ENCODE data around the gene VSIG4. TPM values are rescaled to one million over a fixed set of nuclear protein-coding genes. Genes with fewer than 3 reads are reported as not detected.
A peak's percentile ranks its signal among the peaks of the same experiment; 100 is the strongest.

Gene VSIG4
- total and polyA plus RNA-seq, 10 of the 15 experiments (the other 5 are each of a cell fraction or from before 2014, with no cell fraction given): 0.05 to 0.36 TPM; not detected in 8

DNA sequence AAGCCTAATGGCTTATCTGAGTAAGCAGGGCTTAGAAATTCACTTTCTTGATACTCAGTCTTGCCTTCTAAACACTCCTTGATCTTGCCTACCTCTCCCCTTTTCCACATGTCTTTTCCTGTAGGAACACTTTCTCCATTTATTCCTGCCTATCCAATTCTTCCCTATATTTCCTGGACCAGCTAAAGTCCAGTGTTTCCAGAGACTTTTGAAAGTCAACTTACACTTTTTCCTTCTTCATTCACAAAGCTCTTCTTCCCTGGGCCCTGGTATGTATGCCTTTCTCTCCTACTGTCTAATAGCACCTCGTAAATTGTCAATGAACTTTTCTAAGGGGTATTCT, 20.6 kb downstream of the VSIG4 start (continued):
- TF ChIP-seq SREBF2 (IDR thresholded peaks at IDR 0.05; ENCODE audit: low read length) (no peak), PML (IDR thresholded peaks at IDR 0.05; ENCODE audit: low read length) (no peak), ZNF384 (IDR thresholded peaks at IDR 0.05; ENCODE audit: borderline replicate concordance, low read depth, low read length) (no peak), FOXK2 (IDR thresholded peaks at IDR 0.05) (no peak), SUZ12 (IDR thresholded peaks at IDR 0.05; ENCODE audit: unreplicated experiment) (no peak), STAT1 (conservative IDR thresholded peaks at IDR 0.05) (no peak)

DNA sequence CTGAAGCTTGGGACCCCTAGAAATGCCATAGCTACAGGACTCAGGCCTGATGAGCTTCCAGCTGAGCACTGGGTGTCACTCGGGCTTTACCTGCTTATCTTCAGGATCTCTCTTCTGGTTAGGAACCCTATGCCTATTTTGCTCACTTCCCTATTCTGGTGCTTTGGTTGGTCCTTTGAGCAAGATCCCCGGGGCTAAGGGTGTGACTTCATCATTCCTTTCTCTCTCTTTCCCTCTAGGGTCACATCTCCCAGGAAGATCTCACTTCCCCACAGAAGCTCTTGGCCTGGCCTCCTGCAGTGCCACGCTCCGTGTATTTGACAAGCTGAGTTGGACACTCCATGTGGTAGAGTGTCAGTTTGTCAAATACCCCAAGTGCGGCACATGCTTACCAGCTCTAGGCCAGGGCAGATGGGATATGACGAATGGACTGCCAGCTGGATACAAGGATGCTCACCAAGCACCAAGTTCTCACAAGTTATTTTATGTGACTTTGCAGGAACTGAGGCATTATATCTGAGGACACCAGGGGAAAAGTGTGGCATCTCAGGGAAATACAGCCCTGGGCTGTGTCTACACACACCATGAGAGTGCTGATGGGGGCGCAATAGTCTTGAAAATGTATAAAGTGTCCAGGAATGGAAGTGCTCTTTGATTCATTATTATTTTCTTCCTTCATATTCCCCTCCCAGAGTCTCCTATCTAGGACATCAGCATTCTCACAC, 21.1 kb downstream of the VSIG4 start:
- ChIA-PET CTCF (interaction anchor here (0.7 to 7.0 kb wide), 16 partner anchors 9 to 713 kb away, joined by 3 to 47 read pairs (median 6); no protein-coding TSS in a partner anchor), RAD21 (ENCODE audit: unreplicated experiment) (interaction anchor here (1.2 to 4.8 kb wide), 11 partner anchors 9 to 273 kb away, joined by 3 to 47 read pairs (median 11); partner anchors contain the start of gene HEPH), SMC1A (ENCODE audit: uncharacterized antibody, unreplicated experiment) (interaction anchor here (0.6 to 10.6 kb wide), 21 partner anchors 11 to 438 kb away, joined by 3 to 85 read pairs (median 7); partner anchors contain the start of gene VSIG4), POLR2A (interaction anchor here (1.1 to 3.2 kb wide), 2 partner anchors 27 to 312 kb away, joined by 3 to 18 read pairs; no protein-coding TSS in a partner anchor)
- WGBS (ENCODE audit: insufficient coverage, insufficient replicate concordance, low lambda C conversion rate, missing lambda C conversion rate): 50% methylated on average over 7 of the region's 7 CpGs
- Histone ChIP-seq H3K27ac (ENCODE audit: control insufficient read depth, insufficient read depth) (peak overlapping the region; percentile 26; the same call in 1 of the 2 replicates), H3K79me2 (ENCODE audit: control insufficient read depth, insufficient read depth, low read length) (no peaks in the 10 kb centered on the region), H4K20me1 (ENCODE audit: control insufficient read depth, insufficient read depth) (no peaks in the 10 kb centered on the region), H2AFZ (ENCODE audit: control insufficient read depth, low read depth, low read length) (no peak overlapping the region), H3K9ac (ENCODE audit: control insufficient read depth, insufficient read depth, low read length) (no peak overlapping the region), H3K4me3 (no peak overlapping the region), H3K9me3 (replicated peaks; ENCODE audit: control insufficient read depth, insufficient read depth, low read length) (no peaks in the 10 kb centered on the region), H3K27me3 (replicated peaks in 1 of 2; ENCODE audit: control insufficient read depth in 2 of 2, insufficient read depth in 2 of 2, low read length in 1 of 2) (no peaks in the 10 kb centered on the region), H3K36me3 (ENCODE audit: control insufficient read depth in 2 of 2, insufficient read depth in 2 of 2, low read length in 1 of 2) (no peaks in the 10 kb centered on the region), H3K4me1 (ENCODE audit: control insufficient read depth, insufficient read depth, low read length) (peaks cover 51% of the 10 kb centered on the region), H3K4me2 (ENCODE audit: control insufficient read depth, insufficient read depth) (peak overlapping the region; percentile 22; the same call in 1 of the 2 replicates)
- FAIRE-seq: no peak
- peak; percentile 57; the same call in 1 of the 2 replicates for TF ChIP-seq EED (IDR thresholded peaks at IDR 0.05; ENCODE audit: low read depth)
- TF ChIP-seq, protein P1, sequence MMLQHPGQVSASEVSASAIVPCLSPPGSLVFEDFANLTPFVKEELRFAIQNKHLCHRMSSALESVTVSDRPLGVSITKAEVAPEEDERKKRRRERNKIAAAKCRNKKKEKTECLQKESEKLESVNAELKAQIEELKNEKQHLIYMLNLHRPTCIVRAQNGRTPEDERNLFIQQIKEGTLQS (IDR thresholded peaks at IDR 0.05; ENCODE audit: borderline replicate concordance, extremely low read depth, low read depth, low read length): no peak
- TF ChIP-seq TCF7 (IDR thresholded peaks at IDR 0.05; ENCODE audit: borderline replicate concordance): no peak
- no peak for TF ChIP-seq KDM1A (IDR thresholded peaks at IDR 0.05; ENCODE audit: borderline replicate concordance)
- TF ChIP-seq SPI1 (IDR thresholded peaks at IDR 0.05; ENCODE audit: borderline replicate concordance, insufficient read depth, low read depth, low read length): peak; percentile 85
- peak; percentile 13; the same call in 2 of the 3 replicates for ATAC-seq
- BruUV-seq (replicated peaks): no TSS peak
- no peak for DNase-seq (ENCODE audit: low read depth, low spot score)
- in situ Hi-C loops (cut with MboI): loop anchor here (25.0 kb wide), 1 partner anchor 1806 kb away; the partner anchor contains the start of gene AMER1
- intact Hi-C loops (cut with micrococcal nuclease; ENCODE audit: unreplicated experiment): loop anchor here (5.0 to 10.0 kb wide), 4 partner anchors 149 to 716 kb away; no protein-coding TSS in a partner anchor

Measured in GM12878 (cell line).